NCI-H446 treated with DMSO at 0.1 percent for 48 hours (cell line): ENCODE measurements around the gene LRP8.

Source experiments
- DNase-seq: peaks from one replicate; lab custom pipeline; 2025; lab: John Stamatoyannopoulos, UW

The LRP8 gene

DNA sequence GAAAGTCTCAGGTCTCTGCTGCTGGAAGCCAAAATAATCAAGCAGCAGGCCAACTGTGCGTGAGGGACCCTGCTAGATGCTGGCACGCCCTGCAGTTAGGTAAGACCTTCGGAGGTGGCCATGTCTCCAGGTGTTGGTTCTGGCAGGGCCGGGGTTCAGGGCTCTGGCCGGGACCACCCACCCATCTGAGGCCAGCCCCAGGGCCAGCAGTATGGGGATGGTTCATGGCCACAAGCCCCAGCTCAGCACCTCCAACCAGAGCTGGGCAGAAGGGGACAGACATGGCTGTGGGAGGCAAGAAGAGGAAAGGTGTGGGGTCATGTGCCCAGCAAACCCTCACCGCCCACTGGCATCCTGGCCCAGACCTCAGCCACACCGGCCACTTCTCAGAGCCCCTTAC lies 23.3 kb downstream of the LRP8 start:
- no peak for DNase-seq

DNA sequence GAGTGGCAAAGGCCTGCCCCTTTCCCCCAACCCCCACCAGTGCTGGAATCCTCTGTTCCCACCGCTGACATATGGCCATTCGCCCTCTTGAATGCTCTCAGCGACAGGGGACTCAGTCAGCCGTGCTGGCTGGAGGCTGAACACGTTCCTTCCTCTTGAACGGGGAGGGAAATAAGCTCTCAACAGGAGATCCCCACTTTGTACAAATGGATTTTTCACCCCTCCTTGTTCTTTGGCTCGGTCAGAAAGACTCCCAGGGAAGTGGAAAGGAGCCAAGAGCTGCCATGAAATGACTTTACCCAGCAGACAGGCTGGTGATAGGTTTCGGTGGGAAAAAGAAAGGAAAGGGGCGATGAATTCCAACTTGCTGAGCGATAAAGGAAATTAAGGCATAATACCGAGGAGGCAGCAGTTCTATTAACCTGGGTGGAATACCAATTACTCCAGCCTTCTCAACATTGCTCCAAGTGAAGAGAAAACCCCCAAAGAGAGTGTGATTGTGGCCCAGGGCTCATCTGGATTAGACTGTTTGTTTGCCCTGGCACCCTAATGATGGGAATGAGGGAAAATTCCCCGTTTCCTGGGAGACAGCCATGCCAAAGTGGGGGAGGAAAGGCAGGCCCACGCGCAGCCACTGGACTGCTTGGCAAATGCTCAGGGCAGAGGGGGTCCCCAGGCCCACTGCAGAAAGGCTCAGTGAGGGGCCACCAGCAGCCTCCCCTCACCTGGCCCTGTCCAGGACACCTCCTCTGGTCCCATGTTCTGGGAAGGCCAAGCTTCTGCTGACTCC lies 23.9 kb downstream of the LRP8 start:
- DNase-seq: peak; percentile 93

DNA sequence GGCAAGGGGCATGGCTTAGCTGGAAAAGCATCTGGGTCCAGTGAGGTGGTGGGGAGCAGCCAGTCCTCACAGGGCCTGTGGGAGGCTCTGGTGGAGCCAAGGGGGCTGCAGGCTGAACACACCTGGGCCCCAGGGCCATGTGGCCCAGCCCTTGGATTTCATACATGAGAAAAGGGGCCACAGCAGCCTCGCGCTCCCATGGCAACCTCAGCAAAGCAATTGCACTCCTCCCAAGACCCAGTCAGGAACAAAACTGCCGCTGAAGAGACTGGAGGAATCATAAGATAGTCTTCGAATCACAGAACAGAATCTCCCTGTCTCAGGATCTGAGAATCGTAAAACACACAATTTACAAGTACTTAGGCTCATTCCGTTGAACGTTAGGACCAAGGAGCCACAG lies 24.6 kb downstream of the LRP8 start:
- DNase-seq: no peak

- DNase-seq: no peak
These were observed 28.6 kb downstream of the LRP8 start for GRCh38 chr1:53299233-53299632.

DNA sequence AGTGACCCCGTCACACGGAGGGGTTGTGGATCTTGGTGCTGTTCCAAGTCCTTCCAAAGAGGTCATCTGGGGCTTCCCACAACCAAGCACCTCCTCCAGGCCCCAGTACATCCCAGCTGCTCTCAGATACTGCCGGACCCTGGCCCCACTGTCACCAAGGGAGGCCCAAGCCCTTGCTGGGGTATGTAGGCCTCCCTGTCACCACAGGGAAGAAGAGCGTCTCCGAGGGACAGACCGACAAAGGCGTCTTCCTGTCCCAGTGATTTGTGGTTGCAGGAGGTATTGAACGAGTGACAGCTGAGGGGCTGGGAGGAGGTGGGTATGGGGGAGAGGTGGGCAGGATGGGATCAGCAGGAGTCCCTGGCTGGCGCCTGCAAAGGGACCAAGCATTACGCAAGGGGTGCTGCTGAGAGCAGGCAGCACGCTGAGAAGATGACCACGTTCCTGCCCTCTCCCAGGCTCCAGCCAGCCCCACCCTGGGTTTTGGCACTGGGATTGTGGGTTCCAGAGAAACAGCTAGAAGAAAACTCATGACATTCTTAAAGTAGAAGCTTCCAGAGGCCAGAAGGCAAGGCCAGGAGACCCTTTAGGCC lies 29.7 kb downstream of the LRP8 start:
- no peak for DNase-seq

DNA sequence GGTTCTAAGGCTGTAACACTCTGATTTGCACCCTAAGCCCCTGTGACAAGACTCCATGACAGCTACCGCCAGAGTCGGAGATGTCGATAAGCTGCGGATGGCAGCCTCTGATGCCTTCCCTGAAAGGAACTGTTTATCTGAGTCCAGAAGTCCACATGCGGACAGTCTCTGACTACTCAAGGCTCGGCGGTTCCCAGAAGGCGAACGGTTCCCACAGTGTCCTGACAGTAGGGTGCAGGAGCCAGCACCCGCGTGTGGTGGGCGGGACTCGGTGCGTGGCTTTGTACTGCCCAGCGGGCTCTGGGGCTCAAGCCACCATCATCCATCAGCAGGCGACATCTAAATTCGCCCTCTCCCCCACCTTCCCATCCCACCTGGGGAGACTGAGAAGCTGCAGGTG lies 30.7 kb downstream of the LRP8 start:
- no peak for DNase-seq

DNA sequence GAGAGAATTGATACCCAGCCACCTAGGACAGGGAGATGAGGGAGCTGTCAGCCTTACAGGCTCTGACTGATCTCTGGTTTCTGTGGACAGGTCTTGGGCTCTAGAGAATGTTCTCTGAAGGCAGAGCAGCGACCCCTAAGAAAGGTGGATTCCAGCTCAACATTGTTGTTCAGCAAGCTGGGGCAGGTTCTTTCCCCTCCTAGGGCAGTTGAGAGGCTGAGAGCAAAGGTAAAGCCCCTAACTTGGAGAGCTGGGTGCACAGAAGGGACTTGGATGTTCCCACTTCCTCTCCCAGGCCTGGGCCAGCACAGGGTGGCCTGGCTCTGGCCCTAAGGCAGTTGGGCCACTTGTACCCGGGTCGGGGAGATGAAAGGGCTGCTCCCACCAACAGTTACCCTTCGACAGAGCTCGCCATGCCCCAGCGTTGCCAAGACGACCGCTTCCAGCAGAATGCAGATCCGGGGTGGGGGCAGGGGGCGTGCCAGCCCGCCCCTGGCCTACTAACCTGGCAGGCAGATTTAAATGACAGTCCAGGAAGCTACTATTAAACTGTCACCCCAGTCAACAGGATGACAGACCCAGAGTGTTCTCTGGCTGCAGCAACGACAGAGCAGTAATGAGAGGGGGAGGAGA lies 31.6 kb downstream of the LRP8 start:
- no peak for DNase-seq

DNA sequence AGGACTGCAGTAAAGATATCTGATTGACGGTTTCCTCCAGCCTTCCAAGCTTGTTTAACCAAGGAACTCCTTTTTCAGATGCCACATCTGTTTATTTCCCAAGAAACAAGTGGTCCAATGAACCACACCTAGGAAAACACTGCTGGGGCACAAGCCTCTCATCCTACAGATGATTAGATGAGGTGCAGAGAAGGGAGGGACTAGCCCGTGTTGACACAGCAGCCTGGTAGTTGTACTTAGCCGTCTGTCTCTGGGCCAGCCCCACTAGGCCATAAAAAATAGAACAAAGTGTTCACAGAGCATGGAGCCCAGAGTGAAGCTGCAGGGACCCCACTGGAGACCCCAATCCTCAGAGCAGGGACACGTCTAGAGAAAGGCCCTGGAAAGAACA lies 32.1 kb downstream of the LRP8 start:
- DNase-seq: no peak

DNA sequence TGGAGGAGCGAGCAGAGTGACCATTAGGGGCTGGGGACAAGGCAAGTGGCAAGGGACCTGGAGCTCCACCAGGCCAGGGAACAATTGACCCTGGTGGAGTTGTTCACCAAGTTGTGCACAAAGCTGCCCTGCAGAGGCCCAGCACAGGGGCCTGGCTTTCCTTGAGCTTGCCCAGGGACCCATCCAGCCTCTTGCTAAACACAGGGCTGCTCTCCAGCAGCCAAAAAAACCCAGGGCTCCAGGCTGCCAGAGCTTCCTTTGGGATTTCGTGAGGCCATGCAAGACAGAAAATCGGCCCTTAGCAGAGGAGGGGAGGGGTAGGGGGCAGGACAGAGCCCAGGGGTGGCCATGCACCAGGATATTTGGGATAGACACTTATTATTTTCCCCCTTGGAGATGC lies 32.6 kb downstream of the LRP8 start:
- no peak for DNase-seq

GRCh38 chr1:53294567-53294966 lies 33.3 kb downstream of the LRP8 start:
- no peak for DNase-seq

- no peak for DNase-seq
These were observed 33.8 kb downstream of the LRP8 start for GRCh38 chr1:53294061-53294460.

DNA sequence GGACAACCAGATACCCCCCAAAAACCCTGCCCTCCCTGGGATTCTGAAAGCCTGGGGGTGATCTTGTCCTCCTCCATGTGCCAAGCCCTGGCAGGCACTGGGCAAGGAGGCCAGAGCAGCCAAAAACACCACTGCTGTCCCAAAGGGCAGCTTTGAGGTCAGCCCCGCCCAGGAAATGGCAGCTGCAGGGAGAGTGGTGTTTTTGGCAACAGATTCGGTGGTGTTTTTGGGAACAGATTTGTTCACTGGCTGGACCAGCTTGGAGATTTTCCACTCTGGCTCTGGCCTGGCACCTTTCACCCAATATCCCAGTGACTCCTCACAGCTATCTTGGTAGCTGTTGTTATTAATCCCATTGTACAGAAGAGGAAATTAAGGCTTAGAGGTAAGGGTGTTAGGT lies 34.7 kb downstream of the LRP8 start:
- no peak for DNase-seq

- DNase-seq: no peak
These were observed 35.2 kb downstream of the LRP8 start for GRCh38 chr1:53292690-53293089.

- DNase-seq: peak; percentile 27
These were observed 36.3 kb downstream of the LRP8 start for GRCh38 chr1:53291574-53291973.

- DNase-seq: no peak
These were observed 39.0 kb downstream of the LRP8 start for GRCh38 chr1:53288790-53289429.

GRCh38 chr1:53288002-53288789 lies 39.7 kb downstream of the LRP8 start:
- no peak for DNase-seq

- peak; percentile 23 for DNase-seq
These were observed 40.9 kb downstream of the LRP8 start for GRCh38 chr1:53286955-53287354.

- DNase-seq: no peak
These were observed 41.7 kb downstream of the LRP8 start for GRCh38 chr1:53285969-53286760.

DNA sequence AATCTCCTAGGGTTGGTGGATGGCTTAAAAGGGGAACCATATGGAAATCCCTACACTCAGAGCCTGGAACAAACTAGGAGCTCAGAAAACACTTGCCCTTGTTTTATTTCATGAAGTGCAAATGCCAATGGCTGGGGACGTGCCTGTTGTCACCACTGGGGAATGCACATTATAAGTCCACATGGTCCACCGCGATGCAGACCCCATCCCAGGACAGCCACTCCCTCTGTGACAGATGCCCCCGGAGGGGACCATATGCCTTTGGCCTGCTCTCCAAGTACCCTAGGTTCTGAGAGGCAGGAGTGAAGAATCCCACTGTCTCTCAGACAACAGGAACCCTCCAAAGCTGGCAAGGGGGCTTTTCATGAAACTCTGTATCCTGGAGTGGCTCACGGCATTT lies 42.3 kb downstream of the LRP8 start:
- no peak for DNase-seq

- no peak for DNase-seq
These were observed 43.4 kb downstream of the LRP8 start for GRCh38 chr1:53284224-53285020.
